ENCODE measurements around the gene LRRC23.
"Not testable (repeated sequence)": the region's sequence is repeated elsewhere in the genome, so short reads cannot be mapped to it uniquely, and the experiment has no call there.

Gene LRRC23

GRCh38 chr12:6903722-6904121, 900 bp upstream of the LRRC23 start:
- DNase-seq, result no peak

DNA sequence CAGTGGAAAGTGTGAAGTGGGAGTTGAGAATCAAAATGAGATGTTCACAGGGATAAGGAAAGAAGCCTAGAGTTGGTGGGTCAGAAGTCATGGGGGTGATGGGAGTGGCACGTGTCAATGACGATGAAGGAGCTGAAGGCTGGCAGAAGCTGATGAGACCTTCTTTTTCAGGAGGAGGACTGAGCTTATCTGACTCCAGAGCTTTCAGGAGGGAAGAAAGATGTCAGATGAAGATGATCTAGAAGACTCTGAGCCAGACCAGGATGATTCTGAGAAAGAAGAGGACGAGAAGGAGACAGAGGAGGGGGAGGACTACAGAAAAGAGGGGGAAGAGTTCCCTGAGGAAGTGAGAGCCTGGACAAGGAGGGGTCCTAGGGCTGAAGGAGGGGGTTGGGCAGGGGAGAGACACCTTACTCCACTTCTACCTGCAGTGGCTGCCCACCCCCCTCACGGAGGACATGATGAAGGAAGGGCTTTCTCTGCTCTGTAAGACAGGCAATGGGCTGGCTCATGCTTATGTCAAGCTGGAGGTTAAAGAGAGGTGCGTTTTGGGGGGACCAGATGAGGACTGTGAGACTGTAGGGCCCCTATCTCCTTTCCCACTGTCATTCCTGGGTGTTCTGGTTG, 905 bp downstream of the LRRC23 start:
- DNase-seq, result no peak

DNA sequence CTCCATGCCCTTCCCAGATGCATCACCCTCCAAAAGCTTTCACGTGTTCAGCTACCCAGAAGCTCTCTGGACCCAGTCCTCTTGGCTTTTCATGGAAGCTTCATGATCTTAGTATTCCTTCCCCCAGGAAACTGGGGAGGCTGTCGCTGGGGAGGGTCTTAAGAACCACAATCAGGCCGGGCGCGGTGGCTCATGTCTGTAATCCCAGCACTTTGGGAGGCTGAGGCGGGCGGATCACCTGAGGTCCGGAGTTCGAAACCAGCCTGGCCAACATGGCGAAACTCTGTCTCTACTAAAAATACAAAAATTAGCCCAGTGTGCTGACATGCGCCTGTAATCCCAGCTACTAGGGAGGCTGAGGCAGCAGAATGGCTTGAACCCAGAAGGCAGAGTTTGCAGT, 3.5 kb downstream of the LRRC23 start:
- DNase-seq, result not testable (repeated sequence)

DNA sequence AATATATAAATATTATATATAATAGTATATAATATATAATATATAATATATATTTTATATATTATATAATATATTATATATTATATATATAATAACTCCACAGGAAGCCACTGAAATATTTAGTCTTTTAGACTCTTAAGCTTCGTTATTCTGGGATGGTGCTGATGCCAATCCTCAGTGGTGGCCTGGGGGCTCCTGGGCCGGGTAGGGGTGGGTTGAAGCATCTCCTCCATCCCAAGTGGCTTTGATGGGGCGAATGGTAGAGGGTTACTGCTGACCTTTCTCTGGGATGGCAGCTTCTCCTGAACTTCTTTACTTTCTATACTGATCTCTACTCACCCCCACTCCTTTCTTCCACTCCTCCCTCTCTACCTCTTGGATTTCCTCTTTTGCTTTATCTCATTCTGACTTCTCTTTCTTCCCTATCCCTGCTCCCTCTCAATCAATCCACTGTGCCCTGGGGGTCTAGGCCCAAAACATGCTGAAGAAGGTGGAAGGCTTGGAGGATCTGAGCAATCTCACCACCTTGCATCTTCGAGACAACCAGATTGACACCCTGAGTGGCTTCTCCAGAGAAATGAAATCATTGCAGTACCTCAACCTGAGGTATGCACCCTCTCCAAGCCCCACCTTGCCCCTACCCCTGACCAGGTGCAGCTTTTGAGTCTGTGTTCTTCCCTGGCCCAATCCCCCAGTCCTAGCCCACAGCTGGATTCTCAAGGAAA, 5.0 kb downstream of the LRRC23 start:
- no peak for DNase-seq

DNA sequence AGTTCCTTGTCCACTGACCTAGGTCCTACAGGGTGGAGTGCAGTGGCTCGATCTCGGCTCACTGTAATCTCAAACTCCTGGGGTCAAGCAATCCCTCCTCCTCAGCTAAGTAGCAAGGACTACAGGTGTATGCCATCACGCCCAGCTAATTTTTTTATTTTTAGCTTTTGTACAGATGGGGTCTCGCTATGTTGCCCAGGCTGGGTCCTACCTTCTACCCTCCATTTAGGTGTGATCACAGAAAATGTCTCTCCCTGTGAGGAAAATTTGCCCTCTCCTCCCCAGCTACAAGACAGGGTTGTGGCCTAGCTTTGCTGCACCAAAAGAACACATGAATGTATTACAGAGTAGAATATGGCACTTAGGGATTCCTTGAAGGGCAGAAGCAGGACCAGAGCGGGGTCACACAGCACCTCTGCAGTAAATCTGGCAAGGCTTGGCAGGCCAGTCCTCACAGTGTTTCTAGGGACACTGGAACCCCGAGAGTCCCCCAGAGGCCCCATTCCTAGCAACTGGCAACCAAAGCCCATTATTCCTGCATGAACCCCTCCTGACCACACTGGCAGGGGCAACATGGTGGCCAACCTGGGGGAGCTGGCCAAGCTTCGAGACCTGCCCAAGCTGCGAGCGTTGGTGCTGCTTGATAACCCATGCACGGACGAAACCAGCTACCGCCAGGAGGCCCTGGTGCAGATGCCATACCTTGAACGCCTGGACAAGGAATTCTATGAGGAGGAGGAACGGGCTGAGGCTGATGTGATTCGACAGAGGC, 7.7 kb downstream of the LRRC23 start:
- DNase-seq, result no peak

GRCh38 chr12:6914246-6914946, 9.8 kb downstream of the LRRC23 start, which contains the start of gene ENO2:
Gene ENO2 (plus strand): TSS chr12:6914580. CDS start chr12:6915833, 1,253 bp downstream.
- peak; percentile 86 for DNase-seq

DNA sequence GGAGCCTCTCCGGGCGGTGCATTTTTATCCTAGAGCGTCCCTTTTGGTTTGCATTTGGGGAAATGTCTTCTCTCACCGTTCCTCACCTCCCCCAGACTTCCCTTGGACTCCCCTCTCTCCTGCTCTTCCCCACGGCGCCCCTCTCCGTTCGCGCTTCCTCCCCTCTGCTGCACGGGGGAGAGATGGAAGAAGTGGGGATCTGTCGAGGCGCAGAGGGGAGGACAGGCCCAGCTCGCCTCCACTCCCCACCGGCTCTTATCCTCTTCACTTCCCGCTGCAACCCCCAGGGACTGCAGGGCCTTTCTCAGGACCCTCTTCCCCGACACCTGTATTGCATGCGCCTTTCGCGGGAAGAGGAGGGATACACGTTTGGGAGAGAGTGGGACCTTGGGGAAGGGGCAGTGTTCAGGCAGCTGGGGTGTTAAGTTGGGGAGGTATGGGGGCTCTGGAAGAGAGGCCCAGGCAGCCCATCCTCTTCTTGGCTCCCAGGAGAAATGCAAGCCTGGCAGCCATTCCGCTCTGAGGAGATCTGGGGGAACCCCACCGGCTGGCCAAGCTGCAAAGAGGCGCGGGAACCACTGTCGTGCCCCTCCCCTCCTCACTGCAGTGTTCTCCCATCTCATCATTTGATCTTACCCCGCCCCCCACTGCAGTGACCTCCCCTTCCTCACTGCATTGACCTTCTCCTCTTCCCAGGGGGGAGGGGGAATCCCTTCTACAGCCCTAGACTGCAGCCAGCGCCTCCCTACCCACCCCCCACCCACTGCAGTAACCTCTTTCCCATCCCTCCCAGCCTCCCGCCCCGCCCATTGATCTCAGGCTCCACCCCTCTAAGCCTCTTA, 10.5 kb downstream of the LRRC23 start:
- peak; percentile 60 for DNase-seq

DNA sequence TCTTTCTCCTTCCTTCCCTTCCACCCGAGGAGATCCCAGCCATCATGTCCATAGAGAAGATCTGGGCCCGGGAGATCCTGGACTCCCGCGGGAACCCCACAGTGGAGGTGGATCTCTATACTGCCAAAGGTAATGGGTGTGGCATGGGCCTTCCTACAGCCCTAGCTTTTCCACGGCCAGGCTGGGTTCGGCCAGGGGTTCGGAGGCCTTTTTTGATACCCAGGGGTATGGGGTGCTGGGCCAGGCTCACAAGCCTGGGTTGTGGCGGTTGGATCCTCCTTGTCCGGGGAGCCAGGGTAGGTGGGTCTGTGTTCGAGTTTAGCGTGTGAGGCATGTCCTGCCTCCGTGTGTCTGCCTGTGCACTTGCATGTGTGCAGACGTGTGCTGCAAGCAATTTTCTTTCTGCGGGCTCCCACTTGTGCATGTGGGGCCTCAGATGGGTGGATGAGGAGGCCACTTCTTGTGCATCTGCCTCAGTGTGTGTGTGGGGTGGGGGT, 11.2 kb downstream of the LRRC23 start:
- DNase-seq, result no peak

DNA sequence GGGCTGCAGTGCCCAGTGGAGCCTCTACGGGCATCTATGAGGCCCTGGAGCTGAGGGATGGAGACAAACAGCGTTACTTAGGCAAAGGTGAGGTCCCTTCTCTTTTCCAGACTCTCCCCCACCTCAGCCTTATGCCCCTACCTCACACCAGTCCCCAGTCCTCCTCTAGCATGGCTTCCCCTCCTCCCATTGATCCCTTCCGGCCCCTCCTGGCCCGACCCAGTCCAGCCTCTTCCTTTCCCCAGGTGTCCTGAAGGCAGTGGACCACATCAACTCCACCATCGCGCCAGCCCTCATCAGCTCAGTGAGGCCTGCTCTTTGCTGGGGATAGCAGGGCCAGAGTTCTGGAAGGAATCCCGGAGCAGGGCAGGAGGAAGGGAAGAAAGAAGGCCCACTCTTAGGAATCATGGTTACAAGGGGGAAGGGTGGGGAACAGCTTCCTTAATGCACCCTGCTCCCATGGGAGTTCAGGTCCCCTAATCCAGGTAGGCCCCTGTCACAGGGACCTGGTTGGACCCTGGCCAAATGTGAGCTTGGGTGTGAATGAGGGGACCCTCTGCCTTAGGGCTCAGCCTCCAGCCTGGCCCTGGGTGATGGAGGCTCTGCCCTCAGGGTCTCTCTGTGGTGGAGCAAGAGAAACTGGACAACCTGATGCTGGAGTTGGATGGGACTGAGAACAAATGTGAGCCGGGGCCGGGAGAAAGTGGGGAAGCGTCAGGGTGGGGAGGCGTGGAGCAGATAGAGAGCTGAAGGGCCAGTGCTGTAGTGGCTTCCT, 12.0 kb downstream of the LRRC23 start:
- no peak for DNase-seq

- DNase-seq, result no peak
Measured at GRCh38 chr12:6917491-6918231, 13.0 kb downstream of the LRRC23 start.

GRCh38 chr12:6919588-6919987, 15.0 kb downstream of the LRRC23 start:
- DNase-seq, result no peak

GRCh38 chr12:6921539-6921938, 16.9 kb downstream of the LRRC23 start:
- DNase-seq, result no peak

DNA sequence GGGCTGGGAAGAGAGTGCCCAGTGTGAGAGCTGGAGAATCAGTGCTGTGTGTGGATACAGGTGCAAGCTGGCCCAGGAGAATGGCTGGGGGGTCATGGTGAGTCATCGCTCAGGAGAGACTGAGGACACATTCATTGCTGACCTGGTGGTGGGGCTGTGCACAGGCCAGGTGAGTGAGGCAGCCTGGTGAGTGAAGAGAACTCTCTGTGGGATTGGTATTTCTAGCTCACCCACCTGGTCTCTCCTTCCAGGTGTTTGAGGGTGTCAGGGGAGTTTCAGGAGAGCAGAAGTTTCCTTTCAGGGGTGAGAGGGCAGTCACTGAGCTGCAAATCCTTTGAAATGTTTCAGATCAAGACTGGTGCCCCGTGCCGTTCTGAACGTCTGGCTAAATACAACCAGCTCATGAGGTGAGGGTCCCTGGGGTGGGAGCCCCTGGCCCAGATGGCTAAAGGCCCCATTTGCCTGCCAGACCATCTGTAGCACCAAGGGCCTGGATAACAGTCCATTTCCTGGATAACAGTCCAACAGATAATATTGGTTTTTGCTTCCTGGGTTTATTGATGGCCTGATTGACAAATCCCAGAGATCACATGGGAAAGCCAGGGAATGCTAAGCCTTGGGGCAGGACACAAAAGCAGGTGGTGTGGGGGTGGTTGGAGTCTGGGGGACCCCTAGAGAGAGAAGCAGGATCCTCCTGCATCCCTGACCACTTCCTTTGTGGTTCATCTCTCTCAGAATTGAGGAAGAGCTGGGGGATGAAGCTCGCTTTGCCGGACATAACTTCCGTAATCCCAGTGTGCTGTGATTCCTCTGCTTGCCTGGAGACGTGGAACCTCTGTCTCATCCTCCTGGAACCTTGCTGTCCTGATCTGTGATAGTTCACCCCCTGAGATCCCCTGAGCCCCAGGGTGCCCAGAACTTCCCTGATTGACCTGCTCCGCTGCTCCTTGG, 17.6 kb downstream of the LRRC23 start:
- DNase-seq, result no peak

- no peak for DNase-seq
Measured at GRCh38 chr12:6923003-6923732, 18.5 kb downstream of the LRRC23 start.

DNA sequence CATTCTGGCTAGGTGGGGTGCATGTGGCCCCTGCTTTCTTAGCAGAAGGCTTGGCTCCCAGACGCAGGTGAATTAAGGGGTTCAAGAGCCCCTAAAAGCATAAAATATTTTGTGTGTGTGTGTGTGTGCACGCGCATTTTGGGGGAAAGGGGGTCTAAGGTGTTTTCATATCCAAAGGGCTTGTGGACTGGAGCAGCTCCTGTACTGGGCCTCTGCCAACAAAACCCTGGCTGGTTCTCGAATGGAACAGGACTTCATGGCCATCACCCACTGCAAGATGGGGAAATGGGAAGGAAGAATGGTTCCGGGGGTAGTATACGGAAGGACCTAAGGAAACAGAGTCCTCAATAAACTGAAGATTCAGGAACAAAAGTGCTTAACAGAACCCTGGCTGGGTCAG, 19.2 kb downstream of the LRRC23 start:
- DNase-seq, result no peak

DNA sequence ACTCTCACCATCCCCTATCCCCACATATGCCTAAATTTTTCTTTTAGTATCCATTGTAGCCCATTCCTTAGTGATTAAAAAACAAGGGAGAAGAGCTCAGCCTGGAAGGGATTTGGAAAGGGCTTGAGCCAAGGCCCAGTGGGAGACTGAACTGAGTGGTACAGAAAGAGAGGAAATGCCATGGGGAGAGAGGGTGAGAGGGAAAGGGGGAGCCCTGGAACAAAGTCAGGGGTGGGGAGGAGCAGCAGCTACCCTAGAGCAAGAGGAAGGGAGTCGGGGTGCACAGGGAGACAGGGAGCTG, 20.6 kb downstream of the LRRC23 start:
- no peak for DNase-seq

- no peak for DNase-seq
Measured at GRCh38 chr12:6925540-6926279, 21.1 kb downstream of the LRRC23 start.

GRCh38 chr12:6927379-6928021, 22.9 kb downstream of the LRRC23 start, which contains the start of gene ATN1:
Gene ATN1 (plus strand): TSS chr12:6927959. CDS start chr12:6934002, 6,043 bp downstream.
- peak; percentile 90 for DNase-seq

Data from NCI-H146 (cell line).